Measurements from ENCODE around the gene RSPRY1.

The RSPRY1 gene

GRCh38 chr16:57185945-57186871 lies at the start of gene RSPRY1, which contains the start of gene PSME3IP1:
Gene RSPRY1 (plus strand): TSS chr16:57186329. CDS start chr16:57204659, 18,330 bp downstream.
Gene PSME3IP1 (minus strand): TSS chr16:57186039. CDS start chr16:57173854, 12,185 bp downstream.
- DNase-seq = peak; percentile 98

GRCh38 chr16:57137043-57137442 lies 49.1 kb upstream of the RSPRY1 start:
- DNase-seq = no peak

- DNase-seq = no peak
Observed at GRCh38 chr16:57137566-57138273, 48.4 kb upstream of the RSPRY1 start.

GRCh38 chr16:57138281-57138935 lies 47.7 kb upstream of the RSPRY1 start:
- no peak for DNase-seq

GRCh38 chr16:57140931-57141668 lies 45.0 kb upstream of the RSPRY1 start:
- no peak for DNase-seq

- DNase-seq = no peak
Observed at GRCh38 chr16:57141822-57142631, 44.1 kb upstream of the RSPRY1 start.

- no peak for DNase-seq
Observed at GRCh38 chr16:57143149-57143921, 42.8 kb upstream of the RSPRY1 start.

- no peak for DNase-seq
Observed at GRCh38 chr16:57144027-57144426, 42.1 kb upstream of the RSPRY1 start.

- no peak for DNase-seq
Observed at GRCh38 chr16:57145046-57146021, 40.8 kb upstream of the RSPRY1 start.

GRCh38 chr16:57146040-57146647 lies 40.0 kb upstream of the RSPRY1 start:
- DNase-seq = no peak

- no peak for DNase-seq
Observed at GRCh38 chr16:57146735-57147134, 39.4 kb upstream of the RSPRY1 start.

GRCh38 chr16:57147381-57148221 lies 38.5 kb upstream of the RSPRY1 start:
- DNase-seq = no peak

- no peak for DNase-seq
Observed at GRCh38 chr16:57148481-57148880, 37.6 kb upstream of the RSPRY1 start.

GRCh38 chr16:57149391-57149790 lies 36.7 kb upstream of the RSPRY1 start:
- DNase-seq = no peak

- DNase-seq = no peak
Observed at GRCh38 chr16:57150682-57151330, 35.3 kb upstream of the RSPRY1 start.

GRCh38 chr16:57151369-57151768 lies 34.8 kb upstream of the RSPRY1 start:
- DNase-seq = no peak

Data from NCI-H345 (cell line).